Measurements from ENCODE around the gene LYST.

- TF ChIP-seq CTCF (conservative IDR thresholded peaks at IDR 0.05; ENCODE audit: low read length) (no peak), EZH2phosphoT487 (IDR thresholded peaks at IDR 0.05; ENCODE audit: borderline replicate concordance, low read depth, low read length) (no peak)
Observed at GRCh38 chr1:235683653-235684052, 183.1 kb downstream of the LYST start.

Measured in OCI-LY7 (cell line).